ENCODE data around the gene EXOC5.

EXOC5 gene

GRCh38 chr14:57174466-57174865, 94.2 kb downstream of the EXOC5 start:
- Histone ChIP-seq H3K4me2 (ENCODE audit: low read length) (no peak overlapping the region), H3K36me3 (ENCODE audit: control insufficient read depth, insufficient read depth, low read length) (no peaks in the 10 kb centered on the region), H3K9ac (no peak overlapping the region), H2AFZ (no peak overlapping the region), H3K4me1 (no peaks in the 10 kb centered on the region), H3K4me3 (ENCODE audit: low read depth, low read length) (no peak overlapping the region), H3K79me2 (no peaks in the 10 kb centered on the region), H3K9me3 (ENCODE audit: control insufficient read depth, low read length) (no peaks in the 10 kb centered on the region), H3K27me3 (ENCODE audit: control insufficient read depth, insufficient read depth, low read length) (no peaks in the 10 kb centered on the region), H3K27ac (no peak overlapping the region)
- no peak for TF ChIP-seq CTCF (IDR thresholded peaks at IDR 0.05)

GRCh38 chr14:57171903-57172302, 96.8 kb downstream of the EXOC5 start:
- H2AFZ ChIP-seq: no peak overlapping the region
- no peaks in the 10 kb centered on the region for H3K4me1 ChIP-seq
- H3K79me2 ChIP-seq: no peaks in the 10 kb centered on the region
- H3K27me3 ChIP-seq (ENCODE audit: control insufficient read depth, insufficient read depth, low read length): no peaks in the 10 kb centered on the region
- H3K27ac ChIP-seq: no peak overlapping the region
- no peaks in the 10 kb centered on the region for H3K36me3 ChIP-seq (ENCODE audit: control insufficient read depth, insufficient read depth, low read length)
- H3K4me3 ChIP-seq (ENCODE audit: low read depth, low read length): no peak overlapping the region
- H3K4me2 ChIP-seq (ENCODE audit: low read length): no peak overlapping the region
- no peaks in the 10 kb centered on the region for H3K9me3 ChIP-seq (ENCODE audit: control insufficient read depth, low read length)
- TF ChIP-seq CTCF (IDR thresholded peaks at IDR 0.05): no peak
- no peak overlapping the region for H3K9ac ChIP-seq

- H3K4me3 ChIP-seq (ENCODE audit: low read depth, low read length): no peak overlapping the region
- no peak overlapping the region for H3K9ac ChIP-seq
- no peaks in the 10 kb centered on the region for H3K36me3 ChIP-seq (ENCODE audit: control insufficient read depth, insufficient read depth, low read length)
- H3K4me1 ChIP-seq: no peaks in the 10 kb centered on the region
- no peaks in the 10 kb centered on the region for H3K9me3 ChIP-seq (ENCODE audit: control insufficient read depth, low read length)
- TF ChIP-seq CTCF (IDR thresholded peaks at IDR 0.05): no peak
- no peak overlapping the region for H3K4me2 ChIP-seq (ENCODE audit: low read length)
- no peaks in the 10 kb centered on the region for H3K27me3 ChIP-seq (ENCODE audit: control insufficient read depth, insufficient read depth, low read length)
- no peak overlapping the region for H3K27ac ChIP-seq
- H2AFZ ChIP-seq: no peak overlapping the region
- H3K79me2 ChIP-seq: no peaks in the 10 kb centered on the region
Observed at GRCh38 chr14:57171363-57171762, 97.3 kb downstream of the EXOC5 start.

- no peaks in the 10 kb centered on the region for H3K36me3 ChIP-seq (ENCODE audit: control insufficient read depth, insufficient read depth, low read length)
- no peaks in the 10 kb centered on the region for H3K9me3 ChIP-seq (ENCODE audit: control insufficient read depth, low read length)
- no peaks in the 10 kb centered on the region for H3K27me3 ChIP-seq (ENCODE audit: control insufficient read depth, insufficient read depth, low read length)
- no peak overlapping the region for H3K4me3 ChIP-seq (ENCODE audit: low read depth, low read length)
- no peaks in the 10 kb centered on the region for H3K79me2 ChIP-seq
- no peak overlapping the region for H3K4me2 ChIP-seq (ENCODE audit: low read length)
- no peak for TF ChIP-seq CTCF (IDR thresholded peaks at IDR 0.05)
- H3K9ac ChIP-seq: no peak overlapping the region
- no peaks in the 10 kb centered on the region for H3K4me1 ChIP-seq
- H2AFZ ChIP-seq: no peak overlapping the region
- no peak overlapping the region for H3K27ac ChIP-seq
Observed at GRCh38 chr14:57169901-57170300, 98.8 kb downstream of the EXOC5 start.

- no peak overlapping the region for H2AFZ ChIP-seq
- no peaks in the 10 kb centered on the region for H3K79me2 ChIP-seq
- no peak overlapping the region for H3K4me2 ChIP-seq (ENCODE audit: low read length)
- H3K27me3 ChIP-seq (ENCODE audit: control insufficient read depth, insufficient read depth, low read length): no peaks in the 10 kb centered on the region
- H3K4me1 ChIP-seq: no peaks in the 10 kb centered on the region
- H3K4me3 ChIP-seq (ENCODE audit: low read depth, low read length): no peak overlapping the region
- no peak for TF ChIP-seq CTCF (IDR thresholded peaks at IDR 0.05)
- H3K36me3 ChIP-seq (ENCODE audit: control insufficient read depth, insufficient read depth, low read length): no peaks in the 10 kb centered on the region
- no peaks in the 10 kb centered on the region for H3K9me3 ChIP-seq (ENCODE audit: control insufficient read depth, low read length)
- H3K9ac ChIP-seq: no peak overlapping the region
- H3K27ac ChIP-seq: no peak overlapping the region
Observed at GRCh38 chr14:57168138-57168679, 100.5 kb downstream of the EXOC5 start.
